LNCaP clone FGC (cell line): ENCODE results near the gene MEGF6.

Experiments
- DNase-seq: peaks from one replicate; pipeline ENCODE4 v3.0.0-alpha.2; 2011; ENCODE audit warnings: low read depth
- H3K4me3 ChIP-seq: 2 replicates; pipeline ENCODE4 v1.5.1; 2011; ENCODE audit warnings: mild to moderate bottlenecking, low read depth, low read length, control low read depth
- CTCF ChIP-seq: IDR thresholded peaks from 2 replicates; pipeline ENCODE4 v1.5.1; 2012; ENCODE audit warnings: mild to moderate bottlenecking; ENCODE audit not compliant: control insufficient read depth, insufficient read depth; ENCODE audit errors: extremely low read depth

Gene MEGF6

GRCh38 chr1:3607703-3608065 is 3.6 kb downstream of the MEGF6 start:
- TF ChIP-seq CTCF, result no peak
- no peak for DNase-seq
- H3K4me3 ChIP-seq, result no peak overlapping the region

- H3K4me3 ChIP-seq, result no peak overlapping the region
- no peak for DNase-seq
- TF ChIP-seq CTCF, result no peak
Measured at GRCh38 chr1:3606779-3607702, 4.3 kb downstream of the MEGF6 start.

- DNase-seq, result no peak
- no peak overlapping the region for H3K4me3 ChIP-seq
- TF ChIP-seq CTCF, result no peak
Measured at GRCh38 chr1:3604997-3605823, 6.1 kb downstream of the MEGF6 start.

GRCh38 chr1:3604468-3604974 is 6.8 kb downstream of the MEGF6 start:
- TF ChIP-seq CTCF, result no peak
- DNase-seq, result no peak
- no peak overlapping the region for H3K4me3 ChIP-seq

GRCh38 chr1:3603571-3604467 is 7.5 kb downstream of the MEGF6 start:
- H3K4me3 ChIP-seq, result no peak overlapping the region
- TF ChIP-seq CTCF, result no peak
- DNase-seq, result no peak

GRCh38 chr1:3603156-3603555 is 8.2 kb downstream of the MEGF6 start:
- no peak overlapping the region for H3K4me3 ChIP-seq
- no peak for DNase-seq
- no peak for TF ChIP-seq CTCF
